ENCODE results near the gene NELL1. TPM values are rescaled to one million over a fixed set of nuclear protein-coding genes. Genes with fewer than 3 reads are reported as not detected.

Gene NELL1
- 2.6 TPM for polyA plus RNA-seq (ENCODE audit: insufficient read length)
- long read RNA-seq, donor 1, partial matches to known transcripts: 0 of 1 reads
- long read RNA-seq, donor 1, other reads (novel, unspliced or antisense): 0 of 1 reads
- long read RNA-seq, donor 2, partial matches to known transcripts: 0 of 1 reads
- long read RNA-seq, donor 2, other reads (novel, unspliced or antisense): 0 of 1 reads
- long read RNA-seq, donor 3: 0 reads
- long read RNA-seq, donor 4: 0 reads
- long read RNA-seq, donor 5: 0 reads
- long read RNA-seq, donor 6, partial matches to known transcripts: 0 of 2 reads
- long read RNA-seq, donor 6, other reads (novel, unspliced or antisense): 0 of 2 reads
- long read RNA-seq, donor 7: 0 reads
- long read RNA-seq, donor 8: 0 reads

GRCh38 chr11:20668844-20669819, at the start of gene NELL1:
Gene NELL1, plus strand, starts transcription at chr11:20669586.
- DNase-seq: no peak

DNA sequence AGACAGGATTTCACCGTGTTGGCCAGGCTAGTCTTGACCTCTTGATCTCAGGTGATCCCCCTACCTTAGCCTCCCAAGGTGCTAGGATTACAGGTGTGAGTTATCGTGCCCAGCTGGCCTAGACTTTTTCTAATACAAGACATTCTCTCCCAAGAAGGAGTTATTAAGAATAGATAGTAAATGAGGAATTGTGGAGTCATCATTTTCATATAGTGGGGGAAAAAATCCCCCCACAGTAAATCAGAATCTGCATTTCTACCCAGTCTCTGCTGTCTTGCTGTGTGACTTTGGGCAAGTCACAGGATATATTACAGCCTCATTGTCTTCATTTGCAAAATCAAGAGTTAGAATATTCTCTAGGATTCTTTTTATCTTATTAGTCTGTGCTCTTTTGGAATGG, 48.4 kb upstream of the NELL1 start:
- no peak for DNase-seq

- DNase-seq: no peak
These were observed 47.7 kb upstream of the NELL1 start for GRCh38 chr11:20621679-20622078.

- DNase-seq: no peak
These were observed 46.1 kb upstream of the NELL1 start for GRCh38 chr11:20623252-20623651.

GRCh38 chr11:20626279-20626678, 43.1 kb upstream of the NELL1 start:
- no peak for DNase-seq

DNA sequence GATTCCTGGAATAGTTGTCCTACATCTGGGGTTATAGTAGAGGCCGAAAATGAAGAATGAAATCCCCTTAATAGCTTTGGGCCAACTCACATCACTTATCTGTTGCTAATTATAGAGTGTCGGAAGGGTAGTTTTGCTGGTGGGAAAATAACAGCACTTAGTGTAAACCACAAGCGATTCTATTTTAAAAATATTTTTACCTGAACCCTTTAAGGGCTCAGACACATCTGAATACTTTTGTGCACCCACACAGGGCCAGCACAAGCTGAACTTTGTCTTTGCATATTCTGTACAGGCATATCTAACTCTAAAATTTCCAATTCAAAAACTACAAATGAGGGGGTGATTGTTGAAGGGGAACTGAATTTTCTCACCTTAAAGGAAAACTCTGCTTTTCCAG, 42.4 kb upstream of the NELL1 start:
- DNase-seq: no peak

DNA sequence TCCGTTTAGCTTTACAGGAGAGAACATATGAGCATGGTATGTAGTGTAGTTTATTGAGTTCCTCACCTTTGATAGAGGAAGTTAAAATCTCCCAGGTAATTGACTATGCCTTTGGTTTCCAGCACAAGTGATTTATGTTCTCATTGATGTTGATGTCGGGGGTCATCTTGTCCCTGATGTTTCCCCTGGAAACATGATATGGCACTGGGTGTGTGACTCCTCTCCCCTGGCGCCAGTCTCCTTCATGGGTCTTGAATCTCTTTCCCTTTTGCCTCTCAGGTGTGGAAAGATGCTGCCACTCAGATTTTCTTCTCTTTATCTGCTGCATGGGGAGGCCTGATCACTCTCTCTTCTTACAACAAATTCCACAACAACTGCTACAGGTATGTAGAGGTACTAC, 41.7 kb upstream of the NELL1 start:
- DNase-seq: no peak

- no peak for DNase-seq
These were observed 37.7 kb upstream of the NELL1 start for GRCh38 chr11:20631519-20632168.

GRCh38 chr11:20632169-20632532, 37.2 kb upstream of the NELL1 start:
- no peak for DNase-seq

DNA sequence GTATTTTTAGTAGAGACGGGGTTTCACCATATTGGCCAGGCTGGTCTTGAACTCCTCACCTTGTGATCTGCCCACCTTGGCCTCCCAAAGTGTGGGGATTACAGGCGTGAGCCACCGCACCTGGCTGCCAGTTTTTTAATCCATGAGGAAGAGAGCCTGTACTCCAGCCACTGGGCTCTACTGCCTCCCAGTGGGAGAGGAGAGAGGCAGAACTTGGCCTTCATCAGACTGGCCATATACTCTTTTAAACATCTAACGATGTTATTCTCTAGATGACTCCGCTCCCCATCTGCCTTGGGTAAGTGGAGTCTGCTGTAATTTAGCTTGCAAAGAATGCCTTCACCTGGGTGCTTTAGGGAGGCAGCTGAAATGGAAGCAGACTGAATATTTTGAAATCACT, 35.3 kb upstream of the NELL1 start:
- DNase-seq: no peak

DNA sequence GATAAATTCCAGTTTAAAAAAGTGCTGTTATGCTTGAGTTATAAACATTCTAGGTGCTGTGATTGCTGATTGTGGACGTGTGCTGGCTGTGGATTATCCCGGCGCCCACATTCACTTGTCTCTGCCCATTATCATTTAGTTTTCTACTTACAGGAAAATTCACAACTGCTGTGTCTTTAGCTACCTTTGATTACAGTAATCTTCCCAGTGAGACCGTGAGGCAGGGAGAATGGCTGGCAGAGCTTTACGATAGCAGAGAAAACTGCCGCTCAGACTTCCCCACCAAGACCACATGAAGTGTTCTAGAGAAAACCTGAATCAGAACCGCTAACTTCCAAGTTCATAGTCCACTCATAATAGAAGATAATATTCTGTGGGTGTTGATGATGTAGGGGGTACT, 34.6 kb upstream of the NELL1 start:
- DNase-seq: no peak

- DNase-seq: no peak
These were observed 31.3 kb upstream of the NELL1 start for GRCh38 chr11:20638074-20638473.

DNA sequence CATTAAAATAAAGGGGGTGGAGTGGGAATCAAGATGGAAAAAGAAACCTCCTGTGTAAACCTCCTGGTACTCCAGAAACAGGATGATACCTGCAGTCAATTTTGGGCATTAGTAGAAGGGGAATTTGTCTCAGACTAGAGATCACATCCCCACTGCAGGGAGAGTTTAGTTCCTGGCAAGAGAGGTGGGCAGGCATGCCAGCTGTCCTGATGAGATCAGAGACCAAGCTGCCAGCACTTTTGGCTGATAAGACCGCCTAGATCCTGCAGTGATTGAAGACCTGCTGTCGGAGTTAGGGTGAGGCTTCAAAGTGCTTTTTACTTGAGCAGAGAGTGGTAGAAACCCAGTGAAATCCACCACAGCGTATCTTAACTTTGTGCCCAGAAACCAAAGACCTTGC, 29.7 kb upstream of the NELL1 start:
- DNase-seq: no peak

DNA sequence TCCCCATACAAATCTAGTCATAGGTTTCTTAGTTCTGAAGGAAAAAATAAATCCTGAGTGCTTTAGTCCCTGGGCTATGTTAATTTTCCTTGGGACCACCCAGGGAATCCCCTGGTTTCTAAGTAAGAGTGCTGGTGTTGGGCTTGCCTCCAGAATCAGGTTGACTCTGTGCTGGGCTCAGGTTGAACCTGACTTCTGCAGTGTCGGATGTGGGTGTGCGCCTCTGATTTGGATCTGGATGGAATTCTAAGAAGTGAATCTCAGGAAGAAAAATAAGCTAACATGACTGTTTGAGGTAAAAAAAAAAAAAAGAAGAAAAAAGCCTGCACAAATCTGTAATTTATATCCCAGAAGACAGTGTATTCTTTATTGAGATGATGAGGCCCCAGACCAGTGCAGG, 29.0 kb upstream of the NELL1 start:
- DNase-seq: no peak

DNA sequence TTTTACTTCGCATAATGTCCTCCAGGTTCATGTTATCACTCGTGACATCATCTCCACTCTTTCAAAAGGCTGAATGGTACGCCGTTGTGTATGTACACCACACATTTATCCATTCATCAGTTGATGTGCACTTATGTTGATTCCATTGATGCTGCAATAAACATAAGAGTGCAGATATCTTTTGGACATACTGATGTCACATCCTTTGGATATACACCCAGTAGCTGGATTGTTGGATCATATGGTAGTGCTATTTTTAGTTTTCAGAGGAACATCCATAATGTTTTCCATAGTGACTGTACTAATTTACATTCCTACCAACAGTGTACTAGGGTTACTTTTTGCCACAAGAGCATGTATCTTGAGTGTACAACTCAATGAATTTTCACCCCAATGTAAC, 25.0 kb upstream of the NELL1 start:
- DNase-seq: no peak

GRCh38 chr11:20647976-20648565, 21.3 kb upstream of the NELL1 start:
- peak; percentile 70 for DNase-seq

- DNase-seq: no peak
These were observed 17.1 kb upstream of the NELL1 start for GRCh38 chr11:20652150-20652806.

GRCh38 chr11:20654038-20654437, 15.3 kb upstream of the NELL1 start:
- no peak for DNase-seq

GRCh38 chr11:20656901-20657300, 12.5 kb upstream of the NELL1 start:
- no peak for DNase-seq

GRCh38 chr11:20658135-20658534, 11.3 kb upstream of the NELL1 start:
- no peak for DNase-seq

GRCh38 chr11:20661445-20661844, 7.9 kb upstream of the NELL1 start:
- DNase-seq: no peak

GRCh38 chr11:20661850-20662249, 7.5 kb upstream of the NELL1 start:
- DNase-seq: no peak

All from left kidney (tissue), 8 donors.